H9 (cell line): Measurements from ENCODE around the gene MED27. TPM values are rescaled to one million over a fixed set of nuclear protein-coding genes. Genes with fewer than 3 reads are reported as not detected.

ENCODE experiments used
- DNase-seq: peaks from one replicate; pipeline ENCODE4 v3.0.0-alpha.2; 2017
- H2AFZ ChIP-seq: one replicate; pipeline ENCODE4 v1.6.1; 2013; ENCODE audit warnings: mild to moderate bottlenecking, low read length, control low read depth, moderate library complexity
- H2AK5ac ChIP-seq: 2 replicates; pipeline ENCODE4 v1.6.1; 2013; ENCODE audit warnings: low read length, control low read depth, mixed read lengths; ENCODE audit not compliant: insufficient read length
- H2BK120ac ChIP-seq: one replicate; pipeline ENCODE4 v1.6.1; 2013; ENCODE audit warnings: low read depth, mild to moderate bottlenecking, low read length, control low read depth, inconsistent platforms; ENCODE audit not compliant: poor library complexity, severe bottlenecking
- H2BK12ac ChIP-seq: 2 replicates; pipeline ENCODE4 v1.6.1; 2013; ENCODE audit warnings: low read length, control low read depth, mixed read lengths, low read depth; ENCODE audit not compliant: insufficient read length
- H2BK15ac ChIP-seq: 2 replicates; pipeline ENCODE4 v1.6.1; 2013; ENCODE audit warnings: low read depth, low read length, control low read depth
- H2BK20ac ChIP-seq: one replicate; pipeline ENCODE4 v1.6.1; 2013; ENCODE audit warnings: low read depth, mild to moderate bottlenecking, low read length, control low read depth, inconsistent platforms; ENCODE audit not compliant: poor library complexity, severe bottlenecking
- H2BK5ac ChIP-seq: 2 replicates; pipeline ENCODE4 v1.6.1; 2013; ENCODE audit warnings: low read length, control low read depth, mixed read lengths; ENCODE audit not compliant: insufficient read length
- H3K14ac ChIP-seq: 2 replicates; pipeline ENCODE4 v1.6.1; 2013; ENCODE audit warnings: low read length, control low read depth; ENCODE audit not compliant: insufficient read depth
- H3K18ac ChIP-seq: 2 replicates; pipeline ENCODE4 v1.6.1; 2013; ENCODE audit warnings: low read depth, mild to moderate bottlenecking, mixed read lengths, low read length, control low read depth; ENCODE audit not compliant: insufficient read length
- H3K23ac ChIP-seq: 2 replicates; pipeline ENCODE4 v1.6.1; 2013; ENCODE audit warnings: low read length, control low read depth, mixed read lengths, low read depth; ENCODE audit not compliant: insufficient read length
- H3K23me2 ChIP-seq: 2 replicates; pipeline ENCODE4 v1.6.1; 2013; ENCODE audit warnings: low read depth, mild to moderate bottlenecking, mixed read lengths, low read length, control low read depth; ENCODE audit not compliant: insufficient read length, poor library complexity, severe bottlenecking
- H3K27ac ChIP-seq: 2 replicates; pipeline ENCODE4 v1.5.1; 2013; ENCODE audit warnings: low read length, control low read depth, mixed read lengths, low read depth; ENCODE audit not compliant: insufficient read length
- H3K27me3 ChIP-seq: 2 replicates; pipeline ENCODE4 v1.6.1; 2013; ENCODE audit warnings: low read length, control low read depth, inconsistent platforms; ENCODE audit not compliant: insufficient read depth
- H3K4ac ChIP-seq: 2 replicates; pipeline ENCODE4 v1.6.1; 2013; ENCODE audit warnings: low read depth, mild to moderate bottlenecking, control low read depth, inconsistent platforms, low read length, moderate library complexity
- H3K4me1 ChIP-seq: 2 replicates; pipeline ENCODE4 v1.6.1; 2013; ENCODE audit warnings: low read length, control low read depth, inconsistent platforms; ENCODE audit not compliant: insufficient read depth
- H3K4me2 ChIP-seq: 2 replicates; pipeline ENCODE4 v1.6.1; 2013; ENCODE audit warnings: low read length, control low read depth, mixed read lengths; ENCODE audit not compliant: insufficient read length, insufficient read depth
- H3K56ac ChIP-seq: 2 replicates; pipeline ENCODE4 v1.6.1; 2013; ENCODE audit warnings: low read depth, mild to moderate bottlenecking, mixed read lengths, low read length, control low read depth; ENCODE audit not compliant: insufficient read length
- H3K79me1 ChIP-seq: 2 replicates; pipeline ENCODE4 v1.6.1; 2013; ENCODE audit warnings: low read depth, mild to moderate bottlenecking, moderate library complexity, low read length, control low read depth, inconsistent platforms; ENCODE audit not compliant: insufficient read depth, poor library complexity, severe bottlenecking
- H3K79me2 ChIP-seq: 2 replicates; pipeline ENCODE4 v1.6.1; 2013; ENCODE audit warnings: low read length, control low read depth, inconsistent platforms; ENCODE audit not compliant: insufficient read depth
- H3K9ac ChIP-seq: 2 replicates; pipeline ENCODE4 v1.6.1; 2013; ENCODE audit warnings: low read length, control low read depth, mixed read lengths; ENCODE audit not compliant: insufficient read length; ENCODE audit errors: extremely low read depth
- H3K9me3 ChIP-seq: one replicate; pipeline ENCODE4 v1.6.1; 2013; ENCODE audit warnings: low read depth, low read length, inconsistent platforms; ENCODE audit not compliant: control insufficient read depth
- H3T11ph ChIP-seq: one replicate; pipeline ENCODE4 v1.6.1; 2013; ENCODE audit warnings: mild to moderate bottlenecking, low read length, control low read depth, inconsistent platforms
- H4K20me1 ChIP-seq: one replicate; pipeline ENCODE4 v1.6.1; 2013; ENCODE audit not compliant: control insufficient read depth, insufficient read length, insufficient read depth
- H4K5ac ChIP-seq: 2 replicates; pipeline ENCODE4 v1.6.1; 2013; ENCODE audit warnings: low read depth, mild to moderate bottlenecking, mixed read lengths, low read length, control low read depth; ENCODE audit not compliant: insufficient read length
- H4K8ac ChIP-seq: replicated peaks from 2 replicates; pipeline ENCODE4 v1.6.1; 2013; ENCODE audit warnings: low read length, control low read depth, mixed read lengths, low read depth; ENCODE audit not compliant: insufficient read length
- H4K91ac ChIP-seq: 2 replicates; pipeline ENCODE4 v1.6.1; 2013; ENCODE audit warnings: low read depth, mild to moderate bottlenecking, moderate library complexity, mixed read lengths, low read length, control low read depth; ENCODE audit not compliant: insufficient read length
- H3K27ac Mint-ChIP-seq, 3 experiments: 2 replicates in 2 of 3; 3 replicates in 1 of 3; pipeline ENCODE4 v1.8.0; 2020 to 2021; ENCODE audit warnings: mixed read lengths in 3 of 3, mild to moderate bottlenecking in 1 of 3, moderate library complexity in 1 of 3
- H3K27me3 Mint-ChIP-seq: 2 replicates; pipeline ENCODE4 v1.8.0; 2021; ENCODE audit warnings: low read depth, mild to moderate bottlenecking, moderate library complexity, mixed read lengths
- H3K36me3 Mint-ChIP-seq, 3 experiments: 2 replicates in 2 of 3; 3 replicates in 1 of 3; pipeline ENCODE4 v1.8.0; 2020 to 2021; ENCODE audit warnings: low read depth in 3 of 3, mixed read lengths in 3 of 3; ENCODE audit not compliant: insufficient read depth in 1 of 3
- H3K4me1 Mint-ChIP-seq, 2 experiments: 2 replicates each; pipeline ENCODE4 v1.8.0; 2020; ENCODE audit warnings: mixed read lengths in 2 of 2
- H3K4me3 Mint-ChIP-seq, 2 experiments: 2 replicates in 1 of 2; 3 replicates in 1 of 2; pipeline ENCODE4 v1.8.0; 2020 to 2021; ENCODE audit warnings: mild to moderate bottlenecking in 2 of 2, mixed read lengths in 2 of 2, moderate library complexity in 1 of 2
- H3K9me3 Mint-ChIP-seq, 2 experiments: 2 replicates in 1 of 2; 3 replicates in 1 of 2; pipeline ENCODE4 v1.8.0; 2020; ENCODE audit warnings: mild to moderate bottlenecking in 2 of 2, mixed read lengths in 2 of 2, moderate library complexity in 1 of 2
- WGBS: extraction: QIAGEN DNeasy Blood & Tissue Kit; methylation state at CpG from one replicate; pipeline ENCODE4 v1.1.7; 2013; ENCODE audit warnings: missing lambda C conversion rate, low lambda C conversion rate, mixed read lengths; ENCODE audit not compliant: insufficient read length; ENCODE audit errors: extremely low coverage; 5-methylcytosine and 5-hydroxymethylcytosine counted together
- total RNA-seq: library from RNA; stranded (reverse); gene quantifications from 2 replicates; pipeline ENCODE4 v1.2.1, GENCODE V29; 2021
- TF ChIP-seq, protein P1 (sequence below): fragments of 200-600 bp; sonication (generic); conservative IDR thresholded peaks from 3 replicates; pipeline ENCODE4 v1.8.0; 2021; ENCODE audit warnings: antibody characterized with exemption, mild to moderate bottlenecking

Gene MED27
- total RNA-seq, 1 experiment from 2014 or later: 33.5 TPM

DNA sequence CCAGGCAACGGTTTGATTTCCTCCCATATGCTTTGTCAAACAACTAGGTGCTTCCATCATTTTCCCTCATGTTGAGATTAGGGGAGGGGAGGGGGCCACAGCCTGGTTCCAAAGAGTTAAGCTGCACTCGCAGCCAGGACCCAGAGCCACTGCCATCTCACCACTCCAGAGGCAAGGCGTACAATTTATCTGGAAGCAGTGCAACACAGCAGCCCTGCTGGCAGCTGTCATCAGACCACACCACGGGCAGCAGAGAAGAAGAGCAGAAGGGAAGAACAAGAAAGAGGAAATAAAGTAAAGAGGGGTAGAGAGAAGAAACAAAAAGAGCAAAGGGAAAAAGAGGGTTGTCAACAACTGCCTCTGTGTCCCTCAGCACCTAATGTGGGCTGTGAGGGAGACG, 38.9 kb downstream of the MED27 start:
- H3K4ac ChIP-seq: no peak overlapping the region
- no CpG with 5 or more reads among the region's 5 CpGs for WGBS
- peaks cover 0 to 6% of the 10 kb centered on the region in 2 experiments; a peak in 2 of 4 replicates for H3K4me1 Mint-ChIP-seq
- no peak overlapping the region for H2BK120ac ChIP-seq
- no peaks in the 10 kb centered on the region; the same call in 1 of the 2 replicates for H3K79me2 ChIP-seq
- no peaks in the 10 kb centered on the region for H3K27me3 Mint-ChIP-seq
- no peak overlapping the region for H3K23ac ChIP-seq
- 0 out of 7 replicates have a peak overlapping the region, but pooled peaks of 1 of the 3 experiments have one; percentile 3 for H3K27ac Mint-ChIP-seq
- no peak overlapping the region for H4K8ac ChIP-seq
- no peaks in the 10 kb centered on the region for H3K23me2 ChIP-seq
- no peak overlapping the region for H3K56ac ChIP-seq
- no peaks in the 10 kb centered on the region for H3K9me3 ChIP-seq
- H3K14ac ChIP-seq: no peak overlapping the region
- H4K20me1 ChIP-seq: no peaks in the 10 kb centered on the region
- H2BK20ac ChIP-seq: no peak overlapping the region
- H3K27me3 ChIP-seq: no peaks in the 10 kb centered on the region
- H3K4me2 ChIP-seq: no peak overlapping the region
- H3K36me3 Mint-ChIP-seq: no peaks in the 10 kb centered on the region
- H3K9ac ChIP-seq: no peak overlapping the region
- no peaks in the 10 kb centered on the region for H3K79me1 ChIP-seq
- no peak overlapping the region for H4K91ac ChIP-seq
- TF ChIP-seq, protein P1, sequence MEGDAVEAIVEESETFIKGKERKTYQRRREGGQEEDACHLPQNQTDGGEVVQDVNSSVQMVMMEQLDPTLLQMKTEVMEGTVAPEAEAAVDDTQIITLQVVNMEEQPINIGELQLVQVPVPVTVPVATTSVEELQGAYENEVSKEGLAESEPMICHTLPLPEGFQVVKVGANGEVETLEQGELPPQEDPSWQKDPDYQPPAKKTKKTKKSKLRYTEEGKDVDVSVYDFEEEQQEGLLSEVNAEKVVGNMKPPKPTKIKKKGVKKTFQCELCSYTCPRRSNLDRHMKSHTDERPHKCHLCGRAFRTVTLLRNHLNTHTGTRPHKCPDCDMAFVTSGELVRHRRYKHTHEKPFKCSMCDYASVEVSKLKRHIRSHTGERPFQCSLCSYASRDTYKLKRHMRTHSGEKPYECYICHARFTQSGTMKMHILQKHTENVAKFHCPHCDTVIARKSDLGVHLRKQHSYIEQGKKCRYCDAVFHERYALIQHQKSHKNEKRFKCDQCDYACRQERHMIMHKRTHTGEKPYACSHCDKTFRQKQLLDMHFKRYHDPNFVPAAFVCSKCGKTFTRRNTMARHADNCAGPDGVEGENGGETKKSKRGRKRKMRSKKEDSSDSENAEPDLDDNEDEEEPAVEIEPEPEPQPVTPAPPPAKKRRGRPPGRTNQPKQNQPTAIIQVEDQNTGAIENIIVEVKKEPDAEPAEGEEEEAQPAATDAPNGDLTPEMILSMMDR: no peak
- no peak overlapping the region for H3K18ac ChIP-seq
- H4K5ac ChIP-seq: no peak overlapping the region
- no peak overlapping the region for H2AFZ ChIP-seq
- no peaks in the 10 kb centered on the region for H3K4me1 ChIP-seq
- H3K9me3 Mint-ChIP-seq: no peaks in the 10 kb centered on the region
- DNase-seq: no peak
- no peak overlapping the region for H3K27ac ChIP-seq
- no peak overlapping the region for H3T11ph ChIP-seq
- H2BK5ac ChIP-seq: no peak overlapping the region
- H3K4me3 Mint-ChIP-seq: no peak overlapping the region
- H2BK12ac ChIP-seq: no peak overlapping the region
- no peak overlapping the region for H2BK15ac ChIP-seq
- no peak overlapping the region for H2AK5ac ChIP-seq
